SK-N-SH (cell line): ENCODE measurements around the gene TMEFF1.

Experiments used
- EP300 ChIP-seq, 2 experiments: IDR thresholded peaks; 2 replicates each; pipeline versions ENCODE4 v1.4.0 to v1.6.1; 2012; ENCODE audit warnings: borderline replicate concordance in 1 of 2, low read depth in 1 of 2, low read length in 1 of 2
- MXI1 ChIP-seq: IDR thresholded peaks from 2 replicates; pipeline ENCODE4 v1.6.1; 2012; ENCODE audit warnings: mild to moderate bottlenecking, low read depth, low read length, improper control_type of control experiment
- NFIC ChIP-seq: IDR thresholded peaks from 2 replicates; pipeline ENCODE4 v1.4.0; 2012; ENCODE audit warnings: borderline replicate concordance
- RAD21 ChIP-seq: IDR thresholded peaks from 2 replicates; pipeline ENCODE4 v1.6.1; 2012; ENCODE audit warnings: mild to moderate bottlenecking, low read length
- TAF1 ChIP-seq: IDR thresholded peaks from 2 replicates; pipeline ENCODE4 v1.6.1; 2012; ENCODE audit warnings: low read depth, mild to moderate bottlenecking, low read length, moderate library complexity, borderline replicate concordance
- TEAD4 ChIP-seq: IDR thresholded peaks from 2 replicates; pipeline ENCODE4 v1.4.0; 2012; ENCODE audit warnings: mild to moderate bottlenecking, borderline replicate concordance; ENCODE audit not compliant: insufficient read depth
- TF ChIP-seq, protein P1 (sequence below): fragments of 200-600 bp; sonication (generic); IDR thresholded peaks from 2 replicates; pipeline ENCODE4 v1.6.1; 2017; ENCODE audit warnings: antibody characterized with exemption, mild to moderate bottlenecking, moderate library complexity
- TF ChIP-seq, protein P2 (sequence below): IDR thresholded peaks from 2 replicates; pipeline ENCODE4 v1.4.0; 2012; ENCODE audit warnings: low read depth

DNA sequence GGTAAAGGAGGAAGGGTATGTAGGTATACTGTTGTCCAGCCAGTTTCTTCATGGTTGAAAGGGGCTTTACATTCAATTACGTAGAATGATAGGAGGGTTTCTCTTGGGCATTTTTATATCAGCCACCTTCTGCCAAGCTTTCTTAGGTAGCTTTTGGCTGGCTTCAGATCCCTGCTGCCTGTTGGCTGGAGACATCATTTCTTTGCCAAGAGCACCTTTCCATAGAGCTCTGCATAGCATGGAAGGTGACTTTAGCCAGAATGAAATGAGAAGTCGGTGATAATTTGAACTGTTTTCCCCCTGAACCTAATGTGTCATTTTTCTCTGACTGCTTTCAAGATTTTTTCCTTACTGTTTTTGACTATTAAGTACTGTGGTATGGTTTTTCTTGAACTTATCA is 26.9 kb downstream of the TMEFF1 start:
- TF ChIP-seq, protein P1, sequence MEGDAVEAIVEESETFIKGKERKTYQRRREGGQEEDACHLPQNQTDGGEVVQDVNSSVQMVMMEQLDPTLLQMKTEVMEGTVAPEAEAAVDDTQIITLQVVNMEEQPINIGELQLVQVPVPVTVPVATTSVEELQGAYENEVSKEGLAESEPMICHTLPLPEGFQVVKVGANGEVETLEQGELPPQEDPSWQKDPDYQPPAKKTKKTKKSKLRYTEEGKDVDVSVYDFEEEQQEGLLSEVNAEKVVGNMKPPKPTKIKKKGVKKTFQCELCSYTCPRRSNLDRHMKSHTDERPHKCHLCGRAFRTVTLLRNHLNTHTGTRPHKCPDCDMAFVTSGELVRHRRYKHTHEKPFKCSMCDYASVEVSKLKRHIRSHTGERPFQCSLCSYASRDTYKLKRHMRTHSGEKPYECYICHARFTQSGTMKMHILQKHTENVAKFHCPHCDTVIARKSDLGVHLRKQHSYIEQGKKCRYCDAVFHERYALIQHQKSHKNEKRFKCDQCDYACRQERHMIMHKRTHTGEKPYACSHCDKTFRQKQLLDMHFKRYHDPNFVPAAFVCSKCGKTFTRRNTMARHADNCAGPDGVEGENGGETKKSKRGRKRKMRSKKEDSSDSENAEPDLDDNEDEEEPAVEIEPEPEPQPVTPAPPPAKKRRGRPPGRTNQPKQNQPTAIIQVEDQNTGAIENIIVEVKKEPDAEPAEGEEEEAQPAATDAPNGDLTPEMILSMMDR = no peak
- TF ChIP-seq, protein P2, sequence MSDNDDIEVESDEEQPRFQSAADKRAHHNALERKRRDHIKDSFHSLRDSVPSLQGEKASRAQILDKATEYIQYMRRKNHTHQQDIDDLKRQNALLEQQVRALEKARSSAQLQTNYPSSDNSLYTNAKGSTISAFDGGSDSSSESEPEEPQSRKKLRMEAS = no peak
- TF ChIP-seq TAF1 = no peak
- TF ChIP-seq NFIC = no peak
- TF ChIP-seq TEAD4 = no peak
- TF ChIP-seq RAD21 = no peak
- TF ChIP-seq EP300 (IDR thresholded peaks at IDR 0.05; ENCODE audit: borderline replicate concordance in 1 of 2, low read depth in 1 of 2, low read length in 1 of 2) = no peak
- no peak for TF ChIP-seq MXI1
